H1 (cell line): ENCODE results near the gene PXDN. TPM values are rescaled to one million over a fixed set of nuclear protein-coding genes. Genes with fewer than 3 reads are reported as not detected.

Experiments used
- CTCF ChIA-PET: fragments of 300-600 bp; sonication (Branson Sonifier 250); formaldehyde crosslinking; loops from one replicate; lab custom pipeline; 2021; ENCODE audit not compliant: partially characterized antibody; lab: Charles Lee
- POLR2A ChIA-PET: fragments of 300-600 bp; sonication (Branson Sonifier 250); formaldehyde crosslinking; loops from one replicate; lab custom pipeline; 2021; ENCODE audit warnings: inconsistent platforms; ENCODE audit not compliant: partially characterized antibody; lab: Charles Lee
- DNase-seq, 2 experiments: peaks; one replicate each; pipeline versions ENCODE4 v3.0.0 to v3.0.0-alpha.2; 2010 to 2022; ENCODE audit warnings: low spot score in 2 of 2, low read depth in 1 of 2, mixed read lengths in 1 of 2
- FAIRE-seq: peaks from 2 replicates; lab custom pipeline; 2011; peaks lifted over from hg19 to GRCh38; lab: Jason Lieb, UNC
- H2AFZ ChIP-seq: 2 replicates; pipeline ENCODE4 v1.8.1; 2012; ENCODE audit warnings: low read length, inconsistent platforms
- H2AK5ac ChIP-seq: 2 replicates; pipeline ENCODE4 v1.6.1; 2013; ENCODE audit warnings: low read depth, low read length
- H2BK120ac ChIP-seq: replicated peaks from 2 replicates; pipeline ENCODE3; 2013; ENCODE audit warnings: low read depth, low read length, inconsistent platforms
- H2BK12ac ChIP-seq: 2 replicates; pipeline ENCODE4 v1.6.1; 2013; ENCODE audit warnings: low read depth, low read length
- H2BK15ac ChIP-seq: 2 replicates; pipeline ENCODE4 v1.6.1; 2013; ENCODE audit warnings: low read length
- H2BK20ac ChIP-seq: 2 replicates; pipeline ENCODE4 v1.6.1; 2013; ENCODE audit warnings: low read length
- H2BK5ac ChIP-seq: 2 replicates; pipeline ENCODE4 v1.6.1; 2013; ENCODE audit warnings: low read depth, low read length
- H3K14ac ChIP-seq: 2 replicates; pipeline ENCODE4 v1.6.1; 2013; ENCODE audit warnings: inconsistent platforms; ENCODE audit not compliant: insufficient read length
- H3K18ac ChIP-seq: 2 replicates; pipeline ENCODE4 v1.6.1; 2013; ENCODE audit warnings: low read length; ENCODE audit errors: extremely low read depth
- H3K23ac ChIP-seq: 2 replicates; pipeline ENCODE4 v1.6.1; 2013; ENCODE audit warnings: inconsistent platforms; ENCODE audit not compliant: insufficient read length
- H3K23me2 ChIP-seq: 2 replicates; pipeline ENCODE4 v1.6.1; 2013; ENCODE audit warnings: low read depth, low read length
- H3K27ac ChIP-seq: 2 replicates; pipeline ENCODE4 v1.6.1; 2011; ENCODE audit warnings: low read depth, low read length, inconsistent platforms
- H3K27me3 ChIP-seq, 4 experiments: replicated peaks in 1 of 4; 1 replicate in 1 of 4; 2 replicates in 3 of 4; pipeline versions ENCODE4 v1.6.1 to v1.8.1; 2011 to 2013; ENCODE audit warnings: low read length in 3 of 4, mild to moderate bottlenecking in 3 of 4, inconsistent platforms in 2 of 4, mixed read lengths in 2 of 4, moderate library complexity in 1 of 4; ENCODE audit not compliant: control insufficient read depth in 3 of 4, insufficient read depth in 3 of 4; ENCODE audit errors: extremely low read depth in 1 of 4
- H3K36me3 ChIP-seq, 4 experiments: 2 replicates each; pipeline versions ENCODE4 v1.6.1 to v1.8.1; 2011 to 2013; ENCODE audit warnings: mild to moderate bottlenecking in 4 of 4, low read length in 3 of 4, moderate library complexity in 2 of 4, control low read depth in 1 of 4, inconsistent platforms in 1 of 4; ENCODE audit not compliant: insufficient read depth in 4 of 4, control insufficient read depth in 2 of 4
- H3K4ac ChIP-seq: replicated peaks from 2 replicates; pipeline ENCODE3; 2013; ENCODE audit warnings: low read length, low read depth, mixed read lengths, inconsistent platforms; ENCODE audit not compliant: insufficient read length
- H3K4me1 ChIP-seq, 4 experiments: replicated peaks in 1 of 4; 1 replicate in 1 of 4; 2 replicates in 3 of 4; pipeline versions ENCODE4 v1.6.1 to v1.8.1; 2011 to 2013; ENCODE audit warnings: low read length in 3 of 4, inconsistent platforms in 2 of 4, mixed read lengths in 1 of 4; ENCODE audit not compliant: insufficient read depth in 4 of 4, control insufficient read depth in 3 of 4
- H3K4me2 ChIP-seq, 2 experiments: 2 replicates each; pipeline versions ENCODE4 v1.6.1 to v1.8.1; 2011 to 2013; ENCODE audit warnings: low read depth in 2 of 2, low read length in 2 of 2, control low read depth in 1 of 2, inconsistent platforms in 1 of 2, mild to moderate bottlenecking in 1 of 2; ENCODE audit not compliant: insufficient read depth in 1 of 2
- H3K4me3 ChIP-seq, 4 experiments: fragments of 200-600, 300-600 bp in 1 of 4; sonication (generic), shearing (Covaris generic), sonication (Bioruptor Twin) in 1 of 4; 2 replicates each; pipeline versions ENCODE4 v1.5.1 to v1.8.1; 2011 to 2016; ENCODE audit warnings: low read length in 4 of 4, low read depth in 3 of 4, control low read depth in 2 of 4, inconsistent platforms in 2 of 4, mild to moderate bottlenecking in 2 of 4, mixed read lengths in 1 of 4, moderate library complexity in 1 of 4; ENCODE audit not compliant: insufficient read depth in 2 of 4; ENCODE audit errors: extremely low read depth in 1 of 4
- H3K56ac ChIP-seq: replicated peaks from 2 replicates; pipeline ENCODE3; 2013; ENCODE audit warnings: low read depth, mild to moderate bottlenecking, mixed read lengths, low read length, inconsistent platforms; ENCODE audit not compliant: insufficient read length
- H3K79me1 ChIP-seq: 2 replicates; pipeline ENCODE4 v1.6.1; 2013; ENCODE audit warnings: low read depth, low read length, control low read depth
- H3K79me2 ChIP-seq, 2 experiments: 2 replicates each; pipeline versions ENCODE4 v1.6.1 to v1.8.1; 2012 to 2013; ENCODE audit warnings: low read length in 2 of 2, mild to moderate bottlenecking in 2 of 2, inconsistent platforms in 1 of 2; ENCODE audit not compliant: insufficient read depth in 2 of 2, control insufficient read depth in 1 of 2
- H3K9ac ChIP-seq, 4 experiments: replicated peaks in 1 of 4; 1 replicate in 1 of 4; 2 replicates in 3 of 4; pipeline versions ENCODE4 v1.6.1 to v1.8.1; 2011 to 2013; ENCODE audit warnings: low read depth in 3 of 4, low read length in 3 of 4, control low read depth in 2 of 4, mild to moderate bottlenecking in 2 of 4, moderate library complexity in 2 of 4, inconsistent platforms in 1 of 4; ENCODE audit errors: extremely low read depth in 1 of 4
- H3K9me3 ChIP-seq, 2 experiments: 2 replicates each; pipeline versions ENCODE4 v1.6.1 to v1.8.1; 2012 to 2013; ENCODE audit warnings: mild to moderate bottlenecking in 2 of 2, moderate library complexity in 2 of 2, control low read depth in 1 of 2, inconsistent platforms in 1 of 2, low read depth in 1 of 2, low read length in 1 of 2, mixed read lengths in 1 of 2; ENCODE audit not compliant: insufficient read depth in 2 of 2
- H4K20me1 ChIP-seq, 2 experiments: replicated peaks in 1 of 2; 2 replicates each; pipeline versions ENCODE3 to v1.8.1; 2011 to 2013; ENCODE audit warnings: inconsistent platforms in 2 of 2, low read length in 2 of 2, mild to moderate bottlenecking in 1 of 2; ENCODE audit not compliant: insufficient read depth in 2 of 2, control insufficient read depth in 1 of 2
- H4K5ac ChIP-seq: 2 replicates; pipeline ENCODE4 v1.6.1; 2013; ENCODE audit warnings: low read length, low read depth, mixed read lengths, inconsistent platforms; ENCODE audit not compliant: insufficient read length
- H4K8ac ChIP-seq: 2 replicates; pipeline ENCODE4 v1.8.0; 2013; ENCODE audit warnings: mild to moderate bottlenecking, moderate library complexity, low read length, inconsistent platforms; ENCODE audit not compliant: insufficient read depth; ENCODE audit errors: extremely low read depth
- H4K91ac ChIP-seq: replicated peaks from 2 replicates; pipeline ENCODE3; 2013; ENCODE audit warnings: low read length, mixed read lengths, inconsistent platforms; ENCODE audit not compliant: insufficient read length
- CHD2 ChIP-seq: IDR thresholded peaks from 2 replicates; pipeline ENCODE4 v1.6.1; 2012; ENCODE audit warnings: low read length, improper control_type of control experiment
- JUND ChIP-seq: IDR thresholded peaks from 2 replicates; pipeline ENCODE4 v1.6.1; 2011; ENCODE audit warnings: mild to moderate bottlenecking, improper control_type of control experiment, low read length
- NRF1 ChIP-seq: IDR thresholded peaks from 2 replicates; pipeline ENCODE4 v1.6.1; 2011; ENCODE audit warnings: mild to moderate bottlenecking, low read depth, low read length, improper control_type of control experiment
- POU5F1 ChIP-seq: IDR thresholded peaks from 2 replicates; pipeline ENCODE4 v1.6.1; 2011; ENCODE audit warnings: low read depth, mild to moderate bottlenecking, low read length, moderate library complexity
- SIN3A ChIP-seq, 2 experiments: IDR thresholded peaks in 1 of 2; conservative IDR thresholded peaks in 1 of 2; 2 replicates each; pipeline ENCODE4 v1.6.1; 2011 to 2012; ENCODE audit warnings: low read length in 2 of 2, improper control_type of control experiment in 1 of 2, low read depth in 1 of 2, mild to moderate bottlenecking in 1 of 2
- SIRT6 ChIP-seq: IDR thresholded peaks from one replicate; pipeline ENCODE4 v1.7.1; 2012; ENCODE audit warnings: low read length, inconsistent platforms
- WGBS, 2 experiments: shearing (Covaris generic) in 1 of 2; methylation state at CpG; one replicate each; pipeline versions ENCODE4 v1.1.6 to v1.1.7; 2013 to 2015; ENCODE audit warnings: low lambda C conversion rate in 2 of 2, mixed read lengths in 2 of 2, inconsistent platforms in 1 of 2, low coverage in 1 of 2, missing lambda C conversion rate in 1 of 2; ENCODE audit not compliant: insufficient replicate concordance in 2 of 2, insufficient coverage in 1 of 2, insufficient read length in 1 of 2; ENCODE audit errors: extremely low coverage in 1 of 2, missing lambda C conversion rate in 1 of 2; 5-methylcytosine and 5-hydroxymethylcytosine counted together
- polyA plus RNA-seq, 7 experiments: library from polyadenylated mRNA; depleted of rRNA in 3 of 7; stranded (reverse) in 5 of 7; unstranded in 2 of 7; fragments of >200 nt in 5 of 7; fragments of 200-250 nt in 2 of 7; gene quantifications; 1 replicate in 5 of 7; 2 replicates in 1 of 7; 4 replicates in 1 of 7; pipeline versions ENCODE4 v1.2.1 to v1.2.3, GENCODE V29; 2011 to 2013; ENCODE audit warnings: missing spikeins in 2 of 7, mixed read lengths in 2 of 7
- total RNA-seq: library from RNA; stranded (reverse); fragmentation: NEBNext Ultra II Directional; extraction: Animal tissue kit (Norgen Biotek cat#: 25700); gene quantifications from 2 replicates; pipeline ENCODE4 v1.2.1, GENCODE V29; 2021
- TF ChIP-seq, protein P1 (sequence below): IDR thresholded peaks from 2 replicates; pipeline ENCODE4 v1.6.1; 2011; ENCODE audit warnings: low read depth, mild to moderate bottlenecking, low read length; ENCODE audit not compliant: insufficient read depth
- TF ChIP-seq, protein P2 (sequence below): IDR thresholded peaks from 2 replicates; pipeline ENCODE4 v1.6.1; 2012; ENCODE audit warnings: inconsistent platforms
- TF ChIP-seq, protein P3 (sequence below): IDR thresholded peaks from 2 replicates; pipeline ENCODE4 v1.6.1; 2012; ENCODE audit warnings: inconsistent platforms

Gene PXDN
- total and polyA plus RNA-seq, 2 of the 8 experiments (the other 6 are each of a cell fraction or from before 2014, with no cell fraction given): 104 to 141 TPM

DNA sequence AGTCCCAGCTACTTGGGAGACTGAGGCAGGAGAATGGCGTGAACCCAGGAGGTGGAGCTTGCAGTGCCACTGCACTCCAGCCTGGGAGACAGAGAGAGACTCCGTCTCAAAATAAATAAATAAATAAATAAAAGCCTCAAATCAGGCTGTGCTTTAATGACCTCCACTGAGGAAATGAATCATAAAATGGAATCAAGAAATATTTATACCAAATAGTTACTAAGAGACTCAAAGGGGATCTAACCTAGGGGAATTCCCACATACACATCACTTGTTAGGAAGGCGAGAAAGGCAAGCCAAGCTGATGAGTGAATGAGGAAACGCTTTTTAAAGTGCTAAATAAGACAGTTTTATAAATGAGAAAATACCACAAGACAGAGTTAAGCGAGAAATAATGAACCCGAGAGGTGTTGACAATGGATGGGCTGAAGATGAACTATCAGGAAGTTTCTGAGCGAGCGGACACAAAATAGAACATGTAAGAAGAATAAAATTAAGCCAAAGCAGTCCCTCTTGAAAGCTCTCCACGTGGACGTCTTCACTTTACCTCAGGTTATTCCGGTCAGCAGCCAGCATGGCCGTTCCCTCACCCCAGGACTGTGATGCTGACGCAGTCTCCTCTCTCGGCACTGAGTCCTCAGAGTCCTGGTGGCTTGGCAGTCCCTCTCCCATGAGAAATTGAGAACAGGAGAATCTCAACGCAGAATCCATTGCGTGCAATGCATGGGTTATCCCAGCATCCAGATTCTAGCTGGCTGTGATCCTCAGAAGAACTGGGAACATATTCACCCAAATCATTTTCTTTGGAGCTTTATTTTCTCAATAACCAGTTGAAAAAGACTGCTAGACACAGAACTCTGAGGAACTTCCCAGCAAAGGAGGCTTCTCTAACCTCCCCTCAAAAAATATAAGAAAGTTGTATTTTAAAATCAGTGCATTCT, 22.3 kb downstream of the PXDN start:
- peaks cover 25% of the 10 kb centered on the region for H3K79me1 ChIP-seq
- H4K8ac ChIP-seq: no peak overlapping the region
- H2BK15ac ChIP-seq: no peak overlapping the region
- H3K14ac ChIP-seq: no peak overlapping the region
- no peak overlapping the region for H3K4ac ChIP-seq
- H3K9me3 ChIP-seq: no peaks in the 10 kb centered on the region
- peaks cover 5 to 64% of the 10 kb centered on the region in 2 experiments; a peak in 3 of 4 replicates for H3K79me2 ChIP-seq
- no peak overlapping the region for H3K27ac ChIP-seq
- peaks cover 0 to 9% (median under 1%) of the 10 kb centered on the region in 4 experiments; a peak in 3 of 7 replicates for H3K4me1 ChIP-seq
- POLR2A ChIA-PET: interaction anchor here (1.0 to 2.4 kb wide), 3 partner anchors 9 to 14 kb away, joined by 3 to 9 read pairs (median 6); no protein-coding TSS in a partner anchor
- peaks cover 5 to 20% of the 10 kb centered on the region in 2 experiments for H4K20me1 ChIP-seq
- H2BK12ac ChIP-seq: no peak overlapping the region
- H3K4me3 ChIP-seq: no peak overlapping the region
- H3K27me3 ChIP-seq: no peaks in the 10 kb centered on the region
- no peak overlapping the region for H3K9ac ChIP-seq
- no peak overlapping the region for H2BK20ac ChIP-seq
- no peak overlapping the region for H3K4me2 ChIP-seq
- H3K18ac ChIP-seq: no peak overlapping the region
- no peak overlapping the region for H3K56ac ChIP-seq
- no peak overlapping the region for H4K5ac ChIP-seq
- H2AK5ac ChIP-seq: no peak overlapping the region
- no peaks in the 10 kb centered on the region for H3K36me3 ChIP-seq
- CTCF ChIA-PET: interaction anchor here (0.7 to 2.2 kb wide), 5 partner anchors 10 to 131 kb away, joined by 3 to 9 read pairs (median 3); no protein-coding TSS in a partner anchor
- no peak overlapping the region for H2BK5ac ChIP-seq
- no peak overlapping the region for H4K91ac ChIP-seq
- 91% methylated on average over 16 of the region's 16 CpGs; no CpG with 5 or more reads in 1 of the 2 experiments for WGBS, 2 experiments
- H3K23me2 ChIP-seq: peaks cover 19% of the 10 kb centered on the region; the same call in 1 of the 2 replicates
- no peak for FAIRE-seq
- H2AFZ ChIP-seq: no peak overlapping the region
- no peak overlapping the region for H3K23ac ChIP-seq
- DNase-seq: no peak
- H2BK120ac ChIP-seq: no peak overlapping the region
- no peak for TF ChIP-seq POU5F1
- no peak for TF ChIP-seq SIRT6
- TF ChIP-seq SIN3A (conservative IDR thresholded peaks at IDR 0.05 in 1 of 2, IDR thresholded peaks at IDR 0.05 in 1 of 2; ENCODE audit: low read depth in 1 of 2, low read length in 2 of 2): no peak
- no peak for TF ChIP-seq NRF1
- TF ChIP-seq, protein P1, sequence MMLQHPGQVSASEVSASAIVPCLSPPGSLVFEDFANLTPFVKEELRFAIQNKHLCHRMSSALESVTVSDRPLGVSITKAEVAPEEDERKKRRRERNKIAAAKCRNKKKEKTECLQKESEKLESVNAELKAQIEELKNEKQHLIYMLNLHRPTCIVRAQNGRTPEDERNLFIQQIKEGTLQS: no peak
- TF ChIP-seq JUND: no peak
- TF ChIP-seq, protein P2, sequence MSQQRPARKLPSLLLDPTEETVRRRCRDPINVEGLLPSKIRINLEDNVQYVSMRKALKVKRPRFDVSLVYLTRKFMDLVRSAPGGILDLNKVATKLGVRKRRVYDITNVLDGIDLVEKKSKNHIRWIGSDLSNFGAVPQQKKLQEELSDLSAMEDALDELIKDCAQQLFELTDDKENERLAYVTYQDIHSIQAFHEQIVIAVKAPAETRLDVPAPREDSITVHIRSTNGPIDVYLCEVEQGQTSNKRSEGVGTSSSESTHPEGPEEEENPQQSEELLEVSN: no peak
- TF ChIP-seq CHD2: no peak
- TF ChIP-seq, protein P3, sequence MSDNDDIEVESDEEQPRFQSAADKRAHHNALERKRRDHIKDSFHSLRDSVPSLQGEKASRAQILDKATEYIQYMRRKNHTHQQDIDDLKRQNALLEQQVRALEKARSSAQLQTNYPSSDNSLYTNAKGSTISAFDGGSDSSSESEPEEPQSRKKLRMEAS: no peak
